Measurements from ENCODE around the gene TNFAIP8L3. TPM values are rescaled to one million over a fixed set of nuclear protein-coding genes. Genes with fewer than 3 reads are reported as not detected.

TNFAIP8L3 gene
- total RNA-seq, 2 donors from 2014 or later, result 0.87 to 3.5 TPM

- no peaks in the 10 kb centered on the region for H3K36me3 ChIP-seq
- intact Hi-C loops (cut with DNase I), result no loop called here
- peaks cover 4% of the 10 kb centered on the region for H3K4me1 ChIP-seq (replicated peaks)
- 83% methylated on average over 12 of the region's 12 CpGs for WGBS
- no peaks in the 10 kb centered on the region for H3K9me3 ChIP-seq
- no peak for TF ChIP-seq POLR2AphosphoS5 (IDR thresholded peaks at IDR 0.05)
- TF ChIP-seq, protein P1, sequence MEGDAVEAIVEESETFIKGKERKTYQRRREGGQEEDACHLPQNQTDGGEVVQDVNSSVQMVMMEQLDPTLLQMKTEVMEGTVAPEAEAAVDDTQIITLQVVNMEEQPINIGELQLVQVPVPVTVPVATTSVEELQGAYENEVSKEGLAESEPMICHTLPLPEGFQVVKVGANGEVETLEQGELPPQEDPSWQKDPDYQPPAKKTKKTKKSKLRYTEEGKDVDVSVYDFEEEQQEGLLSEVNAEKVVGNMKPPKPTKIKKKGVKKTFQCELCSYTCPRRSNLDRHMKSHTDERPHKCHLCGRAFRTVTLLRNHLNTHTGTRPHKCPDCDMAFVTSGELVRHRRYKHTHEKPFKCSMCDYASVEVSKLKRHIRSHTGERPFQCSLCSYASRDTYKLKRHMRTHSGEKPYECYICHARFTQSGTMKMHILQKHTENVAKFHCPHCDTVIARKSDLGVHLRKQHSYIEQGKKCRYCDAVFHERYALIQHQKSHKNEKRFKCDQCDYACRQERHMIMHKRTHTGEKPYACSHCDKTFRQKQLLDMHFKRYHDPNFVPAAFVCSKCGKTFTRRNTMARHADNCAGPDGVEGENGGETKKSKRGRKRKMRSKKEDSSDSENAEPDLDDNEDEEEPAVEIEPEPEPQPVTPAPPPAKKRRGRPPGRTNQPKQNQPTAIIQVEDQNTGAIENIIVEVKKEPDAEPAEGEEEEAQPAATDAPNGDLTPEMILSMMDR (IDR thresholded peaks at IDR 0.05), result no peak
- no peak for TF ChIP-seq POLR2A (IDR thresholded peaks at IDR 0.05)
- no peak overlapping the region for H3K27ac ChIP-seq
- DNase-seq (ENCODE audit: low spot score), result no peak
- no peaks in the 10 kb centered on the region for H3K27me3 ChIP-seq (replicated peaks; ENCODE audit: insufficient read depth)
- H3K4me3 ChIP-seq, result no peak overlapping the region
Measured at GRCh38 chr15:51092480-51093040, 2.1 kb downstream of the TNFAIP8L3 start.

DNA sequence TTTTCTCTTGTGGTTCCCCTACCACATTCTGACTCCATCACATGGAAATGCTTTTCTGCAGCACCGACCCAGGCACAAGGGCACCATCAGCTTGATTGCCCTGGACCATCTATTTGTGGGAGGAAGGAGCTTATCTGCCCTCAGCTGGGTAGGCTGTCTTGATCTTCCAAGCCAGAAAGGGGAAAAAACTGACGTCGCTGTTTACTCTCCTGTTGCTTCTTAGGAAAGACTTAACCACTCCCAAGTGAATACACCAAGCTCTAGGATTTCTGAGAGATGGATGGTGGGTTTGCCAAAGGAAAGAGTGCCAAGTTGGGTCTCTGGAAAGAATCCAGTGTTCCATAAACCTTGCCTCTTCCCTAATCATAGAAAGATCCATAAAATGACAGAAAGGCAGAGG is 4.0 kb downstream of the TNFAIP8L3 start:
- intact Hi-C loops (cut with DNase I), result no loop called here
- no peaks in the 10 kb centered on the region for H3K27me3 ChIP-seq (replicated peaks; ENCODE audit: insufficient read depth)
- no peak overlapping the region for H3K27ac ChIP-seq
- no peak overlapping the region for H3K4me3 ChIP-seq
- 63% methylated on average over 3 of the region's 3 CpGs for WGBS
- no peak for DNase-seq (ENCODE audit: low spot score)
- H3K36me3 ChIP-seq, result no peaks in the 10 kb centered on the region
- TF ChIP-seq POLR2A (IDR thresholded peaks at IDR 0.05) (no peak), POLR2AphosphoS5 (IDR thresholded peaks at IDR 0.05) (no peak)
- TF ChIP-seq, protein P1 (IDR thresholded peaks at IDR 0.05), result no peak
- H3K4me1 ChIP-seq (replicated peaks), result peaks cover 4% of the 10 kb centered on the region
- no peaks in the 10 kb centered on the region for H3K9me3 ChIP-seq

GRCh38 chr15:51089699-51090453 is 4.8 kb downstream of the TNFAIP8L3 start:
- TF ChIP-seq POLR2A (IDR thresholded peaks at IDR 0.05) (no peak), POLR2AphosphoS5 (IDR thresholded peaks at IDR 0.05) (no peak)
- TF ChIP-seq, protein P1 (IDR thresholded peaks at IDR 0.05), result no peak
- H3K36me3 ChIP-seq, result no peaks in the 10 kb centered on the region
- WGBS, result 64% methylated on average over 4 of the region's 4 CpGs
- no peak for DNase-seq (ENCODE audit: low spot score)
- H3K27me3 ChIP-seq (replicated peaks; ENCODE audit: insufficient read depth), result no peaks in the 10 kb centered on the region
- no peaks in the 10 kb centered on the region for H3K4me1 ChIP-seq (replicated peaks)
- intact Hi-C loops (cut with DNase I), result no loop called here
- H3K27ac ChIP-seq, result no peak overlapping the region
- no peaks in the 10 kb centered on the region for H3K9me3 ChIP-seq
- H3K4me3 ChIP-seq, result no peak overlapping the region

GRCh38 chr15:51089041-51089440 is 5.7 kb downstream of the TNFAIP8L3 start:
- intact Hi-C loops (cut with DNase I), result no loop called here
- no peaks in the 10 kb centered on the region for H3K36me3 ChIP-seq
- DNase-seq (ENCODE audit: low spot score), result no peak
- H3K4me3 ChIP-seq, result no peak overlapping the region
- no peak for TF ChIP-seq POLR2AphosphoS5 (IDR thresholded peaks at IDR 0.05)
- TF ChIP-seq POLR2A (IDR thresholded peaks at IDR 0.05), result no peak
- TF ChIP-seq, protein P1 (IDR thresholded peaks at IDR 0.05), result no peak
- no peaks in the 10 kb centered on the region for H3K27me3 ChIP-seq (replicated peaks; ENCODE audit: insufficient read depth)
- no peaks in the 10 kb centered on the region for H3K4me1 ChIP-seq (replicated peaks)
- H3K27ac ChIP-seq, result no peak overlapping the region
- H3K9me3 ChIP-seq, result no peaks in the 10 kb centered on the region
- WGBS, result 100% methylated on average over 1 of the region's 1 CpG

DNA sequence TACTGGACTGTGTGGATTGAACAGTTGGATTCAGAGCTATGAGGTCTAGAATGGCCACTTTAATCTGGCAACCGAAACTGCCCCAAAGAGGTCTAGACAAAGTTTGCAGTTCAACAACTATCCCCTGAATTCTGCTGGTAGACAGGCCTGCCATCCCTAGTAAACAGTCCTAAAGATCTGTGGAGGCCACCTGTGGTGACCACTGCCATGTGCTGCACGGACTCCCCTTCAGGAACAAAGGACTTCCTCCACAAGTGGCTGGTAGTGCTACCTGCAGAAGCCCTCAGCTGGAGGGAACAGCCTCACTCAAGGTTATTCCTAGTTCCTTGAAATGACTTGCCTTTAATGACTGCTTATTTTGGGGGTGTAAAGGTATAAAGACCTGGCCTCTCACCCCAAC is 6.1 kb downstream of the TNFAIP8L3 start:
- no peaks in the 10 kb centered on the region for H3K27me3 ChIP-seq (replicated peaks; ENCODE audit: insufficient read depth)
- no peak overlapping the region for H3K27ac ChIP-seq
- H3K9me3 ChIP-seq, result no peaks in the 10 kb centered on the region
- DNase-seq (ENCODE audit: low spot score), result no peak
- TF ChIP-seq, protein P1 (IDR thresholded peaks at IDR 0.05), result no peak
- no peak for TF ChIP-seq POLR2A (IDR thresholded peaks at IDR 0.05)
- no peak for TF ChIP-seq POLR2AphosphoS5 (IDR thresholded peaks at IDR 0.05)
- WGBS, result 81% methylated on average over 2 of the region's 2 CpGs
- intact Hi-C loops (cut with DNase I), result no loop called here
- no peaks in the 10 kb centered on the region for H3K36me3 ChIP-seq
- no peak overlapping the region for H3K4me3 ChIP-seq
- H3K4me1 ChIP-seq (replicated peaks), result no peaks in the 10 kb centered on the region
